ENCODE measurements around the gene TNFRSF18.

TNFRSF18 gene

DNA sequence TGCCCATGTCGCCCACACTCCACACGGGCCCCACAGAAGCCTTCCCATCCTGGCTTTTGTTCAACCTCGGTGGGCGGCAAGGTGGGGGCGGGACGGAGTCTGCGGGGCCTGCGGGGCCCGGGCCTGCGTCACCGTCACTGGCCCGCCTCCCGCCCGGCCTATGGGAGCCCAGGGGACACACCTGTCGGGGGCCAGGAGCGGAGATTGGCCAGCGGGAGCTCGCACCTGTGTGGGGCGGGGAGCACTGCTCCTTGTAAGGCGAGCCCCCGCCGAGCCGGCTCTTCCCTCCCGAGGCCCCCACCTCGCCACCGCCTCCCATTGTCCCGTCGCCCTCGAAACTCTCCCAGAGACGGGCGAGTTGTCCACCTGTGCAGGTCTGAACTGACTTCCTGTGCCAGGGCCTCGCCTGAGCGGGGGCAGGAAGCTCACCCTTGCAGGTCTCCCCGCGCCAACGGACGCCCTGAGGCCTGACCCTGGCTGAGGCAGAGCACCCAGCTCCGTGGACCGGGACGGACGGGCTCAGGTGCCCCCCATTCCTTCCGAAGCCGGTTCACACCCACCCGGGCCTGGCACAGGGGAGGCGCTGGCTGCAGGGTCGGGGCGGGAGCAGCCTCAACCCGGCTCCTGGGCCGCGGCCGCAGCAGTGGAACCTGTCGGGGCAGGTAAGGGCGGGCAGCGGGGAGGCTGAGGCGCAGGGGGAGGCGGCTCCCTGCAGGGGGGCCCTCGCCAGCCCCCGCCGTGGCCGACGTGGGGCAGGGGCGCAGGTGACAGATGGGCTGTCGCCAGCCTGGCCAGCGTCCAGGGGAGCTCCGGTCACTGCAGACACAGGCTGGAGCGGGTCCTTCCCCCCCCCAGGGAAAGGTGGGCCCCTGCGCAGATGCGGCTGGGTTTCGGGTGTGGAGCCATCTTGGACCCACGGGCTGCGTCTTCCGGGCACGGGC lies 43.5 kb downstream of the TNFRSF18 start:
- DNase-seq, result no peak

DNA sequence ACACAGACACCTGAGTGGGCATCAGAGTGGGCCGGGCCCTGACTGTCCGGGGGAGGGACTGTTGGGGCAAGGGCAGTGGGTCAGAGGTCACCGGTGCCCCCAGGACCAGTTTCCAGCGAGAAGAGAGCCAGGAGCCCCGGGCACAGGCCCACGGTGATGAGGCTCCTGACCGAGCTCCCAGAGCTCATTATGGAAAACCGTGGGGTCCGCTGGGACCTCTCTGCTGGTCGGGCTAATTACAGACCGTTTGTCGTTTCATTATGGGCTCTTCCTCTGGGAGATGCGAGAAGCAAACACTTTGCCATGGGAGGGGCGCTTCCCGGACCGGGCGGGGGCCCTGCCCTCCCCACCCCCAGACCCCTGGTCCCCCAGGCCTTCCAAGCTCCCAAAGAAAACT lies 44.7 kb downstream of the TNFRSF18 start:
- DNase-seq, result no peak

DNA sequence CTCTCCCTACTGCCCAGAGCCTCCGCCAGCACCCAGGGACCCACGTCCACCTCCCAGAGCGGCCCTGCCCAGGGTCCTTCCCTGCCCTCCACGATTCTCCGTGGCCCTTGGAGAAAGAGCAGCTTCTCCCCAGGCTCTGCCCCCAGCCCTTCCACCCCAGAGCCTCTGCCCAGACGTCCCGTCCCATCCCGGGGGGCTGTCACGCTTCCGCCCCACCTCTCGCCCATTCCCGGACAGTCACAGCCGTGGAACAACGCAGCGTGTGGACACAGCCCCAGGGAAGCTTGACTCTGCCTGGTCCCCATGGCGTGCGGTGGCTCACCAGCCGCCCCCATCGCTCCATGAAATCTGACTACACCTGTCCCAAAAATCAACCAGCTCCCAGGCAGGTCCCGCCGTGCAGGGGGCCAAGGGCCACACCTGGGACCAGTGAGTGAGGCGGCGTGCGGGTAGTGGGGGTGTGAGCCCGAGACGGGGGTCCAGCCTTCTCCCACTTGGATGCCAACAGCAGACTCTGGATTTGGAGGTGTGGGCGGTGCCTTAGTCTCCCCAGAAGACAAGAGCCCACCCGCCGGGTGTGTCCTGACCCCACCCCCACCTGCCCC lies 45.2 kb downstream of the TNFRSF18 start:
- DNase-seq, result no peak

DNA sequence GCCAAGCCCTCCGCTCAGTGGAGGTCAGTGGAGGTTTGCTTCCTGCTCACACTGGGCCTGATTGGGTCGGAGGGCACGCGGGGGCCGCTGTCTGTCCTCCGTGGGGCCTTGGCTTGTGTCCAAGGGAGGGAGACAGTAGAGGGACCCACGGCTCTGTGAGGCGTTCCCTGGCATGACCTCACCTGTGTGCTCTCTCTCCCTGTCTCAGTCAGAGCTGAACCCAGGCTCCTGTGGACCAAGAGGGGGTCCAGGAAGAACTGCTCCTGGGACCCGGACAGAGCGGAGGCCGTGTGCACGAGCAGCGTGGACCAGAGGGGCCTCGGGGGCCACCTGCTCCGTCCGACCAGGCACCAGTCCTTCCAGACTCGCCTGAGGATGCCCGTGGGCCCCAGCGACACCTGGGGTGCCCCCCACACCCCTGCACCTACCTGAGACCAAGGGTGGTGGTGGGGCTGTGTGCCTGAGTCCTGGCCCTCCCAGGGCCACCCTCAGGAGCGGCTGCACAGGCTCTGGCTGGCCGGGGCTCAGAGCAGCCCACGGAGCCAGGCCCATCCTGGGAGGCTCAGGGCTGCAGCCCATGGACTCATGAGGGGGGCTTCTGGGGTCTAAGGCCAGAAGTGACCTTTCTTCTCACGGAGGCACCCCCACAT lies 46.0 kb downstream of the TNFRSF18 start:
- no peak for DNase-seq

DNA sequence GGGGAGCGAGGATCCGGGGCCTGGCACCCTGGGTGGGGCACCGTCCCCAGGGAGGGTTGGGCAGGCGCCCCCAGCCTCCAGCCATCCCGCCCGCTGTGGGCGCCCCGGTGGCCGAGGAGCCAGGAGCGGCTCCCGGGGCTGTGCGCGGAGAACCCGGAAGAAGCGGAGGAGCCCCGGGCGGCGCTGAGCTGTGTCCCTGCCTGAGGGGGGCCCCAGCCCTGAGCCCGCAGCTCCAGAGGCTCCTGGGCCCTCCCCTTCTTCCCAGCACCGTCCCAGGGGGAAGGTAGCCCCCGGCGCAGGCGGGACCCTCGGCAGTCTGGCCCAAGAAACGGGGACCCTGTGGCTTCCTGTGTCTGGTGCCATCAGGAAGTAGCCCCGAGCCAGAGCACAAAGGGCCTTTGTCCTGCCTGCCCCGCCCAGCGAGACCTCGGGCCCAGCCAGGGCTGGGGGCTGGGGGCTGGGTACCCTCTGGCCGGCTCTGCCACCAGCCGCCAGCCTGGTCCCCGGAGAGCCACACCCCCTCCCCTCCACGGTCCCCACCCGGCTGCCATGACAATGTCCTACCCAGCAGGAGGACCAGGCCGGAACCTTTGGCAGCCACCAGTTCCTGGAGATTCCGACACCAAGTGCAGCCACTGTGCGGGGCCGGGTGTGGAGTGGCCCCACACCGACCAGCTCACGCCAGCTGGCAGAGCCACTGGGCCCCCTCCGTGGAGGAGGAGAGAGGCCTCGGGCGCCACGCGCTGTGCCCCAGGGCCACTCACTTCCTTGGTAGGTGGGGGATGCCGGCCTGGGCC lies 48.3 kb downstream of the TNFRSF18 start:
- peak; percentile 36 for DNase-seq

DNA sequence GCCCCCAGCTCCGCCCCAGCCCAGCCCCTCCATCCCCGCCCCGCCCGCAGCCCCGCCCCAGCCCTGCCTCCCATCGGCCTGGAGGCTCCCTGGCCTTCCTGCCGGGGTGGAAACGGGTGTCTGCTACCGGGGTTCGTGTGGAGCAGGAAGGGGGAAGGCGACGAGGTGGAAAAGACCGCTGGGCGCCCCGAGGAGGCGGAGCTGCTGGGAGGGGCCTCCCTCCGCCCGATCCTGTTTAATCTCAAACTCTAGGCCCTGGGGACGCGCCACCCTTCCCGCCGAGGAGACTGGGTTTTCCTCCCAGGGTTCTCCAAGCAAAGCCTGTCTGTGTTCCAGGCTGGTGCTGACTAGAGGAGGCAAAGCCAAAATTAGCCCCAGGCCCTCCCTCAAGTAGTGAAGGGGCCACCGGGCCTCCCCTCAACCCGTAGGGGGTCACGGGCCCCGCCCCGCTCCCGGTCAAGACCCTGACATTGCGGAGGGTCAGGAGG lies 48.9 kb downstream of the TNFRSF18 start:
- DNase-seq, result peak; percentile 52

DNA sequence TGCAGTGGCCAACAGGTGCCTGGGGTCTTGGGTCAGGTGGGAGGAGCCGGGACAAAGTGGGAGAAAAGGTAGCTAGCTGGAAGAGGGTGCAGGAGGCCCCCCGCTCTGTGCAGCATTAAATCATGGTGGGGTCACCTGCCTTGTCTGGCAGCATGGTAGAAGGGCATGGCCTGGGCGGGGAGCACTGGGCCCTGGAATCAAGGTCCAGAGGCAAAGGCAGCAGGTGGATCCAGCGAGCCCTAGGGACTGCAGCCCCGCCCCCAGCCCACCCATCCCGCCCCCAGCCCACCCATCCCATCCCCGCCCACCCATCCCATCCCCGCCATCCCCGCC lies 49.4 kb downstream of the TNFRSF18 start:
- DNase-seq, result no peak

DNA sequence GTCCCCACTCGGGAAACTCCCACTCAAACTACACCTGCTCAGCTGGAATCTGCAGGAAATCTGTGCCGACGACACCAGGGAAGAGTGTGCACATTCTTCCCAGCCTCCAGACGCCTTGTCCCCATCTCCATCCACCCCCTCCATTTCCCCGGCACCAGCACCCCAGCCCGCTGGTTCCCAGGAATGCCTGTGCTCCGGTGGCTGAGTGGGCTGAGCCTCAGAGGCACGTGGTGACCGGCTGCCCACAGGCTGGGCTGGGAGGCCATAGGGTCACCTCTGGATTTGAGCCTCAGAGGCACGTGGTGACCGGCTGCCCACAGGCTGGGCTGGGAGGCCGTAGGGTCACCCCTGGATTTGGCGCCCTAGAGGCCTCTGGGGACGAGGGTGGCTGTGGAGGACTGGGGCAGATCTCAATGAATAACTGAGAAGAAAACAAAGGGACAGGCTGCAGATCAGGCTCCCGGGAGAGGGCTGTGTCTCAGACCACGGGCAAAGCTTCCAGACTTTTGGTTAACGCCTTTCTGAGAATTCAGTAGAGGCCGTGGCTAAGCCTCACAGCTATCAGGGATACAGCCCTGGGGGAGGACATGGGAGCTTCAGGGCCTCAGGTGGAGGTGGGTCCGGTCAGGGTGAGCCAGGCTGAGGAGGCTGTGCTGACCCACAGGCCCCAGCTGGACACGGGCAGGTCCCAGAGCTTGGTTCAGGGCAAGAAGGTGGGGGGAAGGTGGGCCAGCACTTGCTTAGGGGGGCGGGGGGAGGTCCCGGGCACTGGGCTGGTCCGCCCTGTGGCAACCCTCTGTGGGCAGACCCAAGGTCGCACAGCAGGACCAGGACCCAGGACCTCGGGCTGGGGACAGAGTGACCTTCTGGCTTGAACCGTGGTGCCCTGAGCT lies 50.0 kb downstream of the TNFRSF18 start:
- no peak for DNase-seq

DNA sequence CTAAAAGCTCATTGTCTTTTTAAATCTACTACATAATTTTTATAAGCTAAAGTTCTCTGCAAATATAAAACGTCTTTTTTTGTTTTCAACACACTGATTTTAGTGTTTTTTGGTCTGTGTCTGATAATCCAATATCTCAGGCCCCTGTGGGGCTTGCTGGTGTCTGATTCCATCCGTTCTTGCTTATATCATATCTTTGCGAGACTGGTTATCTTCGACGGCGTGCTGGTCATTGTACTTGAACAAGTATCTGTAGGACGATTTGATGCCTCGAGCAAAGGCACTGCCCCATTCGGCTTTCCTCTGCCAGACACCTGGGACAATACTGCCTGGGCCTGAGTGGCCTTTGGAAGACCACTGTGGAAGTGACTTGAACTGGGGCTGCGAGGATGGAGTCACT lies 51.1 kb downstream of the TNFRSF18 start:
- no peak for DNase-seq

DNA sequence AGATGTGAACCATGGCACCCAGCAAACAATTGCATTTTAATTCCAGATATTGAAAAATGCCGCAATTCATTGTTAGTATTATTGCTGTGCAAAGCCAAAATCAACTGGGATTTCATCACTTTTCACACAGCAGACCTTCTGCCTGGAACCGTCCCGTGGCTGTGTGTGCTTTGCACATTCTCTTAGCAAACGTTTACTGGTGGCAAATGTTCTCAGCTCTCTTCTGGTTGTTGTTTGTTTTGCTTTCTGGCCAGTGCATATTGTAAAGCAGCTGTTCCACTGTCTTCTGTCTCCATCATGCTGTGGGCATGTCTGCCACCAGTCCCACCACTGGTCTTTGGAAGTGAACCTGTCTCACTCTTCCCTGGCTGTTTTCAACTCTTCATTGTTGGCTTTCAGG lies 52.5 kb downstream of the TNFRSF18 start:
- no peak for DNase-seq
